Activated naive CD8-positive, alpha-beta T cell treated with anti-CD3 and anti-CD28 coated beads for 36 hours (primary cell): ENCODE measurements around the gene SRCAP. TPM values are rescaled to one million over a fixed set of nuclear protein-coding genes. Genes with fewer than 3 reads are reported as not detected.
A peak's percentile ranks its signal among the peaks of the same experiment; 100 is the strongest.
"Not testable (repeated sequence)": the region's sequence is repeated elsewhere in the genome, so short reads cannot be mapped to it uniquely, and the experiment has no call there.

ENCODE experiments used
- DNase-seq: peaks from one replicate; pipeline ENCODE4 v3.0.0; 2021
- H3K27ac Mint-ChIP-seq: one replicate; pipeline ENCODE4 v1.8.0; 2022; ENCODE audit warnings: mild to moderate bottlenecking, moderate library complexity, mixed read lengths
- H3K27me3 Mint-ChIP-seq: one replicate; pipeline ENCODE4 v1.8.0; 2022; ENCODE audit warnings: mild to moderate bottlenecking, mixed read lengths
- H3K36me3 Mint-ChIP-seq: one replicate; pipeline ENCODE4 v1.8.0; 2021; ENCODE audit warnings: mild to moderate bottlenecking, mixed read lengths
- H3K4me1 Mint-ChIP-seq: one replicate; pipeline ENCODE4 v1.8.0; 2021; ENCODE audit warnings: mixed read lengths
- H3K4me3 Mint-ChIP-seq: one replicate; pipeline ENCODE4 v1.8.0; 2022; ENCODE audit warnings: mild to moderate bottlenecking, moderate library complexity, mixed read lengths
- H3K9me3 Mint-ChIP-seq: one replicate; pipeline ENCODE4 v1.8.0; 2022; ENCODE audit warnings: mixed read lengths
- total RNA-seq, 2 experiments: library from RNA; stranded (reverse); gene quantifications; one replicate each; pipeline ENCODE4 v1.2.3, GENCODE V29; 2021

Gene SRCAP
- total RNA-seq, 2 experiments from 2014 or later: 66.1 to 72.6 TPM

DNA sequence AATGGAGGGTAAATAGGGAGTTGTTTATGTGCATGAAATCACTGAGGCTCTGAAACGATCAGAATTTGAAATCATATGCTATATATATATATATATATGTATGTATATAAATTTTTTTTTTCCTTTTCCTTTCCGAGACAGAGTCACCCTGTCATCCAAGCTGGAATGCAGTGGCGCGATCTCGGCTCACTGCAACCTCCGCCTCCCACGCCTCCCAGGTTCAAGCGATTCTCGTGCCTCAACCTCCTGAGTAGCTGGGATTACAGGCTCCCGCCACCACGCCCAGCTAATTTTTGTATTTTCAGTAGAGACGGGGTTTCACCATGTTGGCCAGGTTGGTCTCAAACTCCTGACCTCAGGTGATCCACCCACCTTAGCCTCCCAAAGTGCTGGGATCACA, 4.1 kb downstream of the SRCAP start:
- not testable (repeated sequence) for H3K9me3 Mint-ChIP-seq, DNase-seq, H3K27ac Mint-ChIP-seq, H3K4me3 Mint-ChIP-seq, H3K27me3 Mint-ChIP-seq
- Mint-ChIP-seq H3K4me1 (peaks cover 17% of the 10 kb centered on the region), H3K36me3 (peaks cover 38% of the 10 kb centered on the region)

GRCh38 chr16:30703971-30704370, 5.0 kb downstream of the SRCAP start:
- H3K27ac Mint-ChIP-seq: no peak overlapping the region
- no peaks in the 10 kb centered on the region for H3K9me3 Mint-ChIP-seq
- no peak overlapping the region for H3K4me3 Mint-ChIP-seq
- H3K36me3 Mint-ChIP-seq: peaks cover 37% of the 10 kb centered on the region
- H3K4me1 Mint-ChIP-seq: peaks cover 17% of the 10 kb centered on the region
- no peaks in the 10 kb centered on the region for H3K27me3 Mint-ChIP-seq
- no peak for DNase-seq

- no peak for DNase-seq
- Mint-ChIP-seq H3K4me1 (peaks cover 6% of the 10 kb centered on the region), H3K4me3 (no peak overlapping the region), H3K27ac (no peak overlapping the region), H3K36me3 (peaks cover 36% of the 10 kb centered on the region), H3K9me3 (no peaks in the 10 kb centered on the region), H3K27me3 (no peaks in the 10 kb centered on the region)
These were observed 7.1 kb downstream of the SRCAP start for GRCh38 chr16:30706046-30706445.

DNA sequence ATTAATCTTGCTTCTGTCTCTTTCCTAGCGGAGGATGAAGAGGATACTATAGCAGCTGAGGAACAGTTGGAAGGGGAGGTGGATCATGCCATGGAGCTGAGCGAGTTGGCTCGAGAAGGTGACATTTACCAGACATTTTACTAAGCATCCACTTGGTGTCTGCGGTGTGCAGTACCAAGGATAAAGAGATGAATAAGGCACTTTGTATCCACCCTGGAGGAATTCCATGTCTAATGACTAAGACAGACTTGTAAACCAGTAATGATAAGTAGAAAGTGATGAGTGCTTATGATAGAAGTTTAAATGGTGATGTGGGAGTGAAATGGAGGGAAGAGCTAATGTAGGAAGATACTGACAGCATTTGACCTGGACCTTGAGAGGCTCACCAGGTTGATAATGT, 12.0 kb downstream of the SRCAP start:
- H3K36me3 Mint-ChIP-seq: peaks cover 52% of the 10 kb centered on the region
- no peak for DNase-seq

DNA sequence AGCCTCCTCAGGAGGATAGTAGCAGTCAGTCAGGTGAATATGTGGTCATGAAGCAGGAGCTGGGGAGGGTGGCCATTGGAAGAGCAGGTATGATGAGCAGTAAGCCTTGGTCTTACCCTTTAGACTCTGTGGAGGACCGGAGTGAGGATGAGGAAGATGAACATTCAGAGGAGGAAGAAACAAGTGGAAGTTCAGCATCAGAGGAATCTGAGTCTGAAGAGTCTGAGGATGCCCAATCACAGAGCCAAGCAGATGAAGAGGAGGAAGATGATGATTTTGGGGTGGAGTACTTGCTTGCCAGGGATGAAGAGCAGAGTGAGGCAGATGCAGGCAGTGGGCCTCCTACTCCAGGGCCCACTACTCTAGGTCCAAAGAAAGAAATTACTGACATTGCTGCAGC, 12.7 kb downstream of the SRCAP start:
- Mint-ChIP-seq H3K36me3 (peaks cover 59% of the 10 kb centered on the region), H3K9me3 (peaks cover 1% of the 10 kb centered on the region), H3K27ac (no peak overlapping the region), H3K4me1 (peaks cover 26% of the 10 kb centered on the region), H3K27me3 (no peaks in the 10 kb centered on the region), H3K4me3 (no peak overlapping the region)
- DNase-seq: no peak

More for the DNA sequence above, 12.0 kb downstream of the SRCAP start:
- no peak overlapping the region for H3K4me3 Mint-ChIP-seq
- no peaks in the 10 kb centered on the region for H3K27me3 Mint-ChIP-seq
- H3K9me3 Mint-ChIP-seq: peaks cover 1% of the 10 kb centered on the region
- H3K27ac Mint-ChIP-seq: no peak overlapping the region
- H3K4me1 Mint-ChIP-seq: peaks cover 19% of the 10 kb centered on the region

DNA sequence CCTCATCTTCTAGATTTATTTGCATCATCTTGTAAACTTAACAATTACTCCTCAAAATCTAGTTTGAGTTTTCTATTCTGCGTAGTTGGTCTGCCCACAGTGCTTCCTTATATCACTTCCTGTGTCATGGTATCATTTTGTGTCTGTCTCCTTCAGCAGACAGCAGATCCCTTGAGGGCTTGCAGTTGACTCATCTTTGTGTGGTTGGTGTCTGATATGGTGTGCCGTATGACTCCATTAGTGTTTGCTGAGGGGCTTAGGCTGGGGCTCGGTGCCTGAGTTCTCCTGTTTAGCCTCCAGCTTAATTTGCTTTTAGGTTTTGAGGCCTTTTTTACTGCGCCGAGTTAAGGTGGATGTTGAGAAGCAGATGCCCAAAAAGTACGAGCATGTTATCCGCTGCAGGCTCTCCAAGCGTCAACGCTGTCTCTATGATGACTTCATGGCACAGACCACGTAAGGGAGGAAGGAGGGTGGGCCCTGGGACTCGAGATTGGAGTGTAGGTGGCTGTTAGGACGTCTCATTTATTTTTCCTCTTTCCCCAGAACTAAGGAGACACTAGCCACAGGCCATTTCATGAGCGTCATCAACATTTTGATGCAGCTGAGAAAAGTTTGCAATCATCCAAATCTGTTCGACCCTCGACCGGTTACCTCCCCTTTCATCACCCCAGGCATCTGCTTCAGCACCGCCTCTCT, 16.9 kb downstream of the SRCAP start:
- DNase-seq: peak; percentile 44
- Mint-ChIP-seq H3K4me1 (peaks cover 32% of the 10 kb centered on the region), H3K36me3 (peaks cover 57% of the 10 kb centered on the region), H3K27me3 (no peaks in the 10 kb centered on the region), H3K9me3 (peaks cover 1% of the 10 kb centered on the region), H3K27ac (peak overlapping the region; percentile 90), H3K4me3 (peak overlapping the region; percentile 46)

GRCh38 chr16:30720086-30720485, 21.1 kb downstream of the SRCAP start:
- Mint-ChIP-seq H3K36me3 (peaks cover 63% of the 10 kb centered on the region), H3K27me3 (no peaks in the 10 kb centered on the region), H3K4me1 (peaks cover 25% of the 10 kb centered on the region), H3K27ac (no peak overlapping the region), H3K9me3 (peaks cover 1% of the 10 kb centered on the region), H3K4me3 (no peak overlapping the region)
- no peak for DNase-seq

GRCh38 chr16:30720694-30721093, 21.7 kb downstream of the SRCAP start:
- Mint-ChIP-seq H3K27ac (no peak overlapping the region), H3K9me3 (no peaks in the 10 kb centered on the region), H3K4me1 (peaks cover 20% of the 10 kb centered on the region), H3K36me3 (peaks cover 62% of the 10 kb centered on the region), H3K27me3 (no peaks in the 10 kb centered on the region), H3K4me3 (no peak overlapping the region)
- no peak for DNase-seq

DNA sequence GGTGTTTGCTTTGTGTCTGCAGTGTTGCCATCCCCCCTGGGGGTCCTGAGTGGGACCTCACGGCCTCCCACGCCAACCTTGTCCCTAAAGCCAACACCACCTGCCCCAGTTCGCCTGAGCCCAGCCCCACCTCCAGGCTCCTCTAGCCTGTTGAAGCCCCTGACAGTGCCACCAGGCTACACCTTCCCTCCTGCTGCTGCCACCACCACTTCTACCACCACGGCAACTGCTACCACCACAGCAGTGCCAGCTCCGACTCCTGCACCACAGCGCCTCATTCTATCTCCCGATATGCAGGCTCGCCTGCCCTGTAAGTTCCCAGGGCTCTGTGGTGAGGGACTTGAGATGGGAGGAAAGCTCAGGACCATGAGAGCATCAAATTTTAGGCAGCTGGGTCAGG, 22.2 kb downstream of the SRCAP start:
- no peak overlapping the region for H3K27ac Mint-ChIP-seq
- H3K4me3 Mint-ChIP-seq: no peak overlapping the region
- peaks cover 61% of the 10 kb centered on the region for H3K36me3 Mint-ChIP-seq
- H3K27me3 Mint-ChIP-seq: no peaks in the 10 kb centered on the region
- DNase-seq: no peak
- peaks cover 15% of the 10 kb centered on the region for H3K4me1 Mint-ChIP-seq
- H3K9me3 Mint-ChIP-seq: no peaks in the 10 kb centered on the region

- peaks cover 59% of the 10 kb centered on the region for H3K36me3 Mint-ChIP-seq
These were observed 22.6 kb downstream of the SRCAP start for GRCh38 chr16:30721606-30722005.

DNA sequence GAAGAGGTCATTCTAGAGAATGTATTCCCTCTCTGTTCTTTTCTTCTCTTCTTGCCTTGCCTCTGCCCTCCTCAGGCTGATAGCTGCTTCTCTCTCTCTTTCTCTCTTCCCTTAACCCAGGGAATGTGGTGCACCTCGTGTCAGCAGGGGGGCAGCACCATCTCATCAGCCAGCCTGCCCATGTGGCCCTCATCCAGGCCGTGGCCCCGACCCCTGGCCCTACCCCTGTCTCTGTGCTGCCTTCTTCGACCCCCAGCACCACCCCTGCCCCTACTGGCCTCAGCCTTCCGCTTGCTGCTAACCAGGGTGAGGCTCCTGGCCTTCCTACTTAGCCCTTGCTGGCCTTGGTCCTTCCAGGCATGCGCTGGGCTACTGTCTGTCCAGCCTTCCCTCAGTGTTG, 23.5 kb downstream of the SRCAP start:
- no peak overlapping the region for H3K4me3 Mint-ChIP-seq
- no peaks in the 10 kb centered on the region for H3K27me3 Mint-ChIP-seq
- DNase-seq: no peak
- H3K36me3 Mint-ChIP-seq: peaks cover 55% of the 10 kb centered on the region
- H3K27ac Mint-ChIP-seq: no peak overlapping the region
- peaks cover 5% of the 10 kb centered on the region for H3K4me1 Mint-ChIP-seq
- no peaks in the 10 kb centered on the region for H3K9me3 Mint-ChIP-seq

More at GRCh38 chr16:30721606-30722005, 22.6 kb downstream of the SRCAP start:
- Mint-ChIP-seq H3K4me1 (peaks cover 10% of the 10 kb centered on the region), H3K27ac (no peak overlapping the region), H3K9me3 (no peaks in the 10 kb centered on the region), H3K27me3 (no peaks in the 10 kb centered on the region), H3K4me3 (no peak overlapping the region)
- DNase-seq: no peak

- no peak overlapping the region for H3K27ac Mint-ChIP-seq
- H3K4me3 Mint-ChIP-seq: no peak overlapping the region
- H3K9me3 Mint-ChIP-seq: no peaks in the 10 kb centered on the region
- no peak for DNase-seq
- H3K36me3 Mint-ChIP-seq: peaks cover 56% of the 10 kb centered on the region
- peaks cover 5% of the 10 kb centered on the region for H3K4me1 Mint-ChIP-seq
- no peaks in the 10 kb centered on the region for H3K27me3 Mint-ChIP-seq
These were observed 23.9 kb downstream of the SRCAP start for GRCh38 chr16:30722916-30723315.

- Mint-ChIP-seq H3K36me3 (peaks cover 57% of the 10 kb centered on the region), H3K27ac (peak overlapping the region; percentile 50)
These were observed 24.9 kb downstream of the SRCAP start for GRCh38 chr16:30723725-30724355.

GRCh38 chr16:30724641-30725417, 25.9 kb downstream of the SRCAP start:
- no peaks in the 10 kb centered on the region for H3K9me3 Mint-ChIP-seq
- peaks cover 5% of the 10 kb centered on the region for H3K4me1 Mint-ChIP-seq
- no peaks in the 10 kb centered on the region for H3K27me3 Mint-ChIP-seq
- H3K36me3 Mint-ChIP-seq: peaks cover 56% of the 10 kb centered on the region
- H3K27ac Mint-ChIP-seq: peak overlapping the region; percentile 27
- H3K4me3 Mint-ChIP-seq: no peak overlapping the region
- no peak for DNase-seq

More at GRCh38 chr16:30723725-30724355, 24.9 kb downstream of the SRCAP start:
- no peak for DNase-seq
- H3K4me3 Mint-ChIP-seq: no peak overlapping the region
- peaks cover 5% of the 10 kb centered on the region for H3K4me1 Mint-ChIP-seq
- no peaks in the 10 kb centered on the region for H3K9me3 Mint-ChIP-seq
- H3K27me3 Mint-ChIP-seq: no peaks in the 10 kb centered on the region

DNA sequence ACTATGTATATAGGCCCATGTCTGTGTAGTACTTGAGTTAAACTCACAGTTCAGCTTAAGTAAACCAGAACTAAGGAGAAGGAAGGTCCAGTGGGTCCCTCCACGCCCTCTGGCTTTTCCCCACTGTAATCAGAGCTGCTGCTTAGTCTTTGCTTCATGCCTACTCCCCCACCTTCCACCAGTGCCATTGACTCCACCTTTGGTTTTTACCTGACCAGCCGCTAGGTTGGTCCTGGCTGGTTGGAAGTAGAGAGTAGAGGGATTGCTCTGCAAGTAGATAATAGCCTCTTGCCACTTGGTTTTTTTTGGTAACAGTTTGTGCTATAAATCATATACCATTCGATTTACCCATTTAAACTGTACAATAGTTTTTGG, 26.4 kb downstream of the SRCAP start:
- no peak overlapping the region for H3K4me3 Mint-ChIP-seq
- peaks cover 53% of the 10 kb centered on the region for H3K36me3 Mint-ChIP-seq
- H3K27ac Mint-ChIP-seq: no peak overlapping the region
- H3K27me3 Mint-ChIP-seq: no peaks in the 10 kb centered on the region
- no peaks in the 10 kb centered on the region for H3K9me3 Mint-ChIP-seq
- peaks cover 5% of the 10 kb centered on the region for H3K4me1 Mint-ChIP-seq
- no peak for DNase-seq
